GM18909 (cell line): ENCODE data around the gene CYTH2.

Experiments used
- ATAC-seq: cut with Tn5 transposase; IDR thresholded peaks from one replicate; pipeline ENCODE4 v1.9.1; 2021; ENCODE audit warnings: mild to moderate bottlenecking; ENCODE audit not compliant: unreplicated experiment, poor library complexity

Gene CYTH2

GRCh38 chr19:48469289-48469881, at the start of gene CYTH2:
TSS of gene CYTH2 (plus strand) at chr19:48469369. CDS start at chr19:48469508, 139 bp downstream.
- peak; percentile 18 for ATAC-seq

GRCh38 chr19:48421548-48421947, 47.6 kb upstream of the CYTH2 start:
- no peak for ATAC-seq

- no peak for ATAC-seq
These were observed 44.4 kb upstream of the CYTH2 start for GRCh38 chr19:48424694-48425219.

GRCh38 chr19:48428670-48429069, 40.5 kb upstream of the CYTH2 start:
- no peak for ATAC-seq

- ATAC-seq = no peak
These were observed 35.8 kb upstream of the CYTH2 start for GRCh38 chr19:48433337-48433736.

- no peak for ATAC-seq
These were observed 32.6 kb upstream of the CYTH2 start for GRCh38 chr19:48436586-48436985.

- ATAC-seq = no peak
These were observed 27.7 kb upstream of the CYTH2 start for GRCh38 chr19:48441360-48442050.

GRCh38 chr19:48442116-48443035, 26.8 kb upstream of the CYTH2 start:
- ATAC-seq = no peak

GRCh38 chr19:48443256-48443655, 25.9 kb upstream of the CYTH2 start:
- no peak for ATAC-seq

- ATAC-seq = no peak
These were observed 25.4 kb upstream of the CYTH2 start for GRCh38 chr19:48443731-48444128.

GRCh38 chr19:48444129-48444935, 24.8 kb upstream of the CYTH2 start:
- no peak for ATAC-seq

GRCh38 chr19:48444936-48445200, 24.3 kb upstream of the CYTH2 start:
- no peak for ATAC-seq

- peak; percentile 20 for ATAC-seq
These were observed 23.9 kb upstream of the CYTH2 start for GRCh38 chr19:48445256-48445605.

- ATAC-seq = peak; percentile 89
These were observed 23.3 kb upstream of the CYTH2 start, which contains the start of gene GRWD1 for GRCh38 chr19:48445606-48446481. TSS of gene GRWD1 (plus strand) at chr19:48445983. CDS start at chr19:48446006, 23 bp downstream.

- ATAC-seq = no peak
These were observed 22.6 kb upstream of the CYTH2 start for GRCh38 chr19:48446579-48446978.

GRCh38 chr19:48448563-48448962, 20.6 kb upstream of the CYTH2 start:
- ATAC-seq = no peak

GRCh38 chr19:48450441-48450840, 18.7 kb upstream of the CYTH2 start:
- no peak for ATAC-seq

GRCh38 chr19:48450863-48451262, 18.3 kb upstream of the CYTH2 start:
- no peak for ATAC-seq

- no peak for ATAC-seq
These were observed 17.5 kb upstream of the CYTH2 start for GRCh38 chr19:48451624-48452023.
